HG03039 (cell line): ENCODE results near the gene STX2.

Experiments used
- ATAC-seq: cut with Tn5 transposase; IDR thresholded peaks from one replicate; pipeline ENCODE4 v1.9.1; 2021; ENCODE audit warnings: mild to moderate bottlenecking, moderate library complexity; ENCODE audit not compliant: unreplicated experiment

STX2 gene

GRCh38 chr12:130831876-130832405, 7.1 kb downstream of the STX2 start:
- ATAC-seq, result no peak

DNA sequence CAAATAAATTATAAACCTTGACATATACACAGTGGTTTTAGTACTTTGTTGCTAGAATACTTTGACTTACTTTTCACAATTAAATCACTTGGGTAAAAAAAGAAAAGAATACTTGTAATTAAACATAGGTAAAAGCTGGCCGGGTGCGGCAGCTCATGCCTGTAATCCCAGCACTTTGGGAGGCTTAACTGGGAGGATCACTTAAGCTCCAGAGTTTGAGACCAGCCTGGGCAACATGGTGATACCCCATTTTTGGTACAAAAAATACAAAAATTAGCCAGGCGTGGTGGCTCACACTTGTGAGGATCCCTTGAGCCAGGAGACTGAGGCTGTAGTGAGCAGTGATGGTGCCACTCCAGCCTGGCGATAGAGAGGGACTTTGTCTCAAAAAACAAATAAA, 7.8 kb downstream of the STX2 start:
- no peak for ATAC-seq

DNA sequence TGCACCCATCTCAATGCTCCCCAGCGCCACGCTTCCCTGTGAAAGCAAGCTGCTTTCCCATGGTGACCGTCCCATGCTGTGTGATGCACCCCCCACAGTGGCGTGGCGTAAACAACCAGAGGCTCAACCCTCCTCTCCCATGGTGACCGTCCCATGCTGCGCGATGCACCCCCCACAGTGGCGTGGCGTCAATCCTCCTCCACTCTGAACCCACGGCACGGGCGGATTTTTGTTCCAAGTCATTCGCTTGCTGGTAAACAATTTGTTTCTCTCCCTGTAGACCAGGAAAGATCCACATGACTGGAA, 8.9 kb downstream of the STX2 start:
- no peak for ATAC-seq

DNA sequence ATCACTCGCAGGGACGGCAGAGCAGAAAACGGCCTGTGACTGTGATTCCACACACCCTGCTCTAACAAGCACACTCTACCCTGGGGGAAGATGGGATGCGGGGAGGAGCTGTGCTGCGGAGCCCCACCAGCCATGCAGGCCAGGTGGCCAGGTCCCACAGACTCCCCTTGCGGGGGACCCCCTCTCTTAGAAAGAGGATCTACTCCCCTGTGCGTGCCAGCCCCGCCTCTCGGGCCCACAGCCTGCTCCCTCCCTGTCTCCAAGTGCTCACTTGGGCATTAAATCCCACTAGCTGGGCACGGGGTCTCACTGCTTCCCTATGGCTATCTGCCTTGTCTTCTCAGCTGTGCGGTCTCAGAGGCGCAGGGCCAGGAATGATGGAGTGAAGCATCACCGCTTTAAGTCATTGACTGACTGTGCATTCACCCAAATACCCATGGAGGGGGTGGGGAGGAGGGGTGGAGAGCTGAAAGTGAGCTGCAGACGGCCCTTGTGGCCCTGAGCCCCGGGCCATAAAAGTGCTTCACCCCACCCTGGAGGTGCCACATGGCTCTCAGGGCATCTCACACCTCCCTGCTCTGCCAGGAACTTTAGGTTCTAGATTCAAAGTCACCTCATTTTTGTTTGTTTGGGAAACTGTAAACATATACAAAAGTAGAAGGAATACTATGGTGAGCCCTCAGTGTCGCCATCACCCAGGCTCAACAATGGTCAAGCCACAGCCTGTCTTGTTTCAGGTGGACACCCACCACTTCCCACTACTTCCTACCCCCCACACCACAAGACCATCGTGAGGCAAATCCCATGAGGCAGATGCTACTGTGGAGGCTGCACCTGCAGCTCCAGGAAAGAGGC, 9.4 kb downstream of the STX2 start:
- no peak for ATAC-seq

- no peak for ATAC-seq
Observed at GRCh38 chr12:130828895-130829294, 10.2 kb downstream of the STX2 start.

- ATAC-seq, result no peak
Observed at GRCh38 chr12:130827432-130827831, 11.6 kb downstream of the STX2 start.

DNA sequence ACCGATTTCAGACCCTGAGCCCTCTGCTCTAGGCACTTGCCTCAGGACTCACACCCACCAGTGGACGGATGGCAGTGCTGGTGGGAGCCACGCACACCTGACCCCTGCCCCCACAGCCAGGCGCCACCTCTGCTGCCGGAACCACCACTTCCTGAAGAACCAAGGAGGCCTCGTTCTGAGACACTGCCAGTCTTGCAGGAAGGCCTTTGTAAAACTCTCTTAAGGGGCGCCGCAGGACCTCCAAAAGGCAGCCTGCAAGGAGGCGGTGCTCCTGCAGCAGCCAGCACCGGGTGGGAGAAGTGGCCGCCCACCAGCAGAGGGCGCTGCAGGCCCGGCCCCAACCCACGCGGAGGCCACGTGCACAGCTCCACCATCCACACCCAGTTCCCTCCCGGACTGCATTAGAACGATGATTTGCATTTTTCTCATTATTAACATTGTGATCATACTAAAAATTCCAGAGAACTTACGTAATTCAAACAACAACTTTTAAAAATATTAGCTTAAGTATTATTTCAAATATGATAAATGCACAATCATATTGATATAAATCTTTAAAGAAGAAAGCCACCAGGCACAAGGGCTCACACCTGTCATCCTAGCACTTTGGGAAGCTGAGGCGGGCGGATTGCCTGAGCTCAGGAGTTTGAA, 12.8 kb downstream of the STX2 start:
- ATAC-seq, result no peak

DNA sequence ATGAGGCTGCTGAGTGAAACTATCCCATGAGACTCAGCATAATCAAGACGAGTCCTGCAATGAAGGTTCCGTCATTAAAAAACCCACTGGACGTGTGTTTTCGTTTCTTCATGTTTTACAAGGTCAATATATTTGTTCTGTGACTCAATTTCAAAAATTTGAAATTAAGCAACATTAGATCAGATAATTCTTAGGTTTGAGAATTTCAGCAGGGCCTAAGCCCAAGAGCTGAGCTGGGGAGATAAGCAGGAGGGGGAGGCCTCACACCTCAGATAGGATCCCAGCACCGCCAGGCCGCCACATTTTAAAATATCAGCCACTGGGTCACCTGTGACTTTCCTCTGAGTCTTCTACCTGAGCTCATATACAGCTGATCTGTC, 13.3 kb downstream of the STX2 start:
- ATAC-seq, result no peak

DNA sequence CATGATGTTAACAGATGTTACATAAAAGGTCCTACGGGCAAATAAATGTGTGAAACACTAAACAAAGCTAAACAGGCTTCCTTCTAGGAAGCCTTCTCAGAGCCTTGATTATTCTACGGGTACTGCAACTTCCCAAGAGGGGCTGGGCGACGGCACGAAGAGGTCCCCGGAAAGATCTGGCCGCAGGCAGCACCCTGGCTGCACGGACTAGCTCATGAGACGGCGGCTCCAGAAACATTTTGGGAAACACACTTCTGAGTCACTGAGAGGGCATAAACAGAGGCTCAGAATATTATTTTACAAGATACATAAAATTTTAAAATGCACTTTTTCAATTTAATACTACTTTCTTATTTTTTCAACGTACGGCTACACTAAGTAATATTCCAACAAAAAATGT, 19.4 kb downstream of the STX2 start:
- no peak for ATAC-seq

GRCh38 chr12:130818635-130819576, 20.1 kb downstream of the STX2 start:
- ATAC-seq, result peak; percentile 83

DNA sequence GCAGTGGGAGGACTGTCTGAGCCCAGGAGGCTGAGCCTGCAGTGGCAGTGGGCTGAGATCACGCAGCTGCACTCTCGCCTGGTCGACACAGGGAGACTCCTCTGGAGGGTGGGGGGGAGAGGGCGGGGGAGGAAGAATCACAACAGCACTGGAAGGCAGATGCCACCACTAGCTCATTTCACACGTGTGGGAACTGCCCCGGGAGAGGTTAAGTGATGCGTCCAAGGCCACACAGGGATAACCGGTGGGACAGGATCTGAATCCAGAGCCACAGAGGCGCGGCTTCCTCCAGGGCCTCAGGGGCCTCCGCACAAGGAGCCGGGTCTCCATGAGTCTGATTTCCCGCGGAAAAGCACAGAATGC, 20.8 kb downstream of the STX2 start:
- peak; percentile 12 for ATAC-seq

- no peak for ATAC-seq
Observed at GRCh38 chr12:130817804-130818203, 21.2 kb downstream of the STX2 start.

DNA sequence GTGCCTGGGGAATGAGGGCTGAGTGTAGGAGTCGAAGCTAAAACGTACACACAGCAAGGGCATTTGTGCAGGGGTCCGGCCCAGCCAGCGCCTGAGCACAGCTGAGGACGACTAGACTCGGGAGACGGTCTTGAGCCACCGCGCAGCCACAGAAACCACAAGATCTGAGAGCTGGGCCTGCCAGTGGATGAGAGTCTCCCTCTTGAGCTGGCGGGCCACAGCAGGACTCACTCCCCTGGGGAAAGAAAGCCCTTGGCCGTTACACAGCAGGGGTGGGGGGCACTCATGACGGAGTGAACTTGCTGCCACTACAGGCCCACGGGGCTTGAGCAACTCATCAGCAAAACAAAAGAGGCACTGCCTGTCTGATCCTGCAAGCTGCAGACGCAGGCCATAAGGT, 23.0 kb downstream of the STX2 start:
- ATAC-seq, result no peak

DNA sequence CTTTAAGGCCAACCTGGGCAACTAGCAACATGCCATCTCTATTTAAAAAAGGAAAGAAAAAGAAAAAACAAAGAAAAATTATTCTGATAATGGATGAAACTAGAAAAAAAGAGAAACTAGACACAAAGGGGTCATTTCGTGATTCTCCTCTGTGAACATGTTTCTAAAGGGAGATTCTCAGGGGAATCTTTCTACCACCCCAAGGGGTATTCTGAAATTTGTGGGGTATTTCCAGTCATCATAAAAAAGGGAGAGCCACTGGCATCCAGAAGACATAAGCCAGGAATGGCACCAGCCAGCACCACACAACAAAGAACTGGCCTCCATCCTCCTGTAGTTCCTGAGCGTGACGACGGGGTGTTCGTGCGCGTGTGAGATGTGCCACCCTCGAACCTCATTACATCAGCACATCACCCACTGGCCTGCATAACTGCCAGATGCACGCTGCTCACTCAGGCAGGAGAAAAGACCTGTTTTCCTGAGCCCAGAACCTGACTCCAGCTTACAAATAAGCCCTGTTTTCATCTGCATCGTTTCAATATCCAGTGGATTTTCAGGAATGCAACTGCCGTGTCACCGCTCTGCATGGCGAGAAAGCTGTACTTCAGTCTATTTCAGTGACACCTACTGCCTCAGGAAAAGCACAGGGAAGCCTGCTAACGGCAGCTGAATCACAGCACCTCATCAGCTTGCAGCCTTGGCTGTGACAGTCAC, 23.9 kb downstream of the STX2 start:
- no peak for ATAC-seq

- no peak for ATAC-seq
Observed at GRCh38 chr12:130813949-130814348, 25.1 kb downstream of the STX2 start.

DNA sequence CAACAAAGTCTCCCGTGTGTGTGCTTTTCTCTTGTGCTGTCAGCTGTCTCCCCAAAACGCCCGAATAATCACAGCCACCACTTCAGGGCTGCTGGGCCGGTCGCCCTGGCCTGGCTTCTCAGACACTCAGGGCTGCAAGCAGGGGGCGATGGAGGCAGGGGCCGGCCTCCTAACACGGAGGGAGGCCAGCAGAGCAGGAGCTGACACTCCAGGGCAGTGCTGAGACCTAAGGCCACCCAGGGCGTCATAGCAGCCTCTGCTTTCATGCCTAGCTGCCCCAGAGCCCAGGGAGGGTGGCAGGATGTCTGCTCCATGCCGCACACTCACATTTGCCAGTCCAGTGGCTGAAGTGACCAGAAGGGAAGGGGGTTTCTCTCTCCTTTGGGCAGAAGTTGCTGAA, 25.6 kb downstream of the STX2 start:
- no peak for ATAC-seq

GRCh38 chr12:130809791-130810190, 29.3 kb downstream of the STX2 start:
- ATAC-seq, result no peak

- ATAC-seq, result no peak
Observed at GRCh38 chr12:130807309-130807708, 31.7 kb downstream of the STX2 start.

GRCh38 chr12:130806574-130806973, 32.5 kb downstream of the STX2 start:
- ATAC-seq, result no peak

- no peak for ATAC-seq
Observed at GRCh38 chr12:130805635-130806034, 33.4 kb downstream of the STX2 start.

DNA sequence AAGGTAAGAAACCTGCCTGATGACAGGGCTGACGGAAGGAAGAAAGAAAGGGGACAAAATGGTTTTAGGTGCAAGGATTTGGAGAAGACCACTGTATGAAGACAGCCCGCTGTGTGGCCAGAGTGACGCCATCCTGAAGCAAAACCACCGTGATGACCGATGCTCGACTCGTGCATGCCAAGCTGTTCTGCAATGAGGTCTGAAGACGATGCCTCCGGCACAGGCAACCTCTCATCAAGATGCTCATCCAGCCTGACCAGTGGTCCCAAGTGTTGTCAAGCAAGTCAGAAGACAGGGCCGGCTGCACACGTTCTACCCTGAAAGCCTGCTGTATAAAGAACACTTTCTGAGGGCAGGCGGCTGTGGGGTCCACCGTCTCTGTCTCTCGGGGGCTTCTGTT, 34.8 kb downstream of the STX2 start:
- ATAC-seq, result no peak
